H9 (cell line): Measurements from ENCODE around the gene GGT6. TPM values are rescaled to one million over a fixed set of nuclear protein-coding genes. Genes with fewer than 3 reads are reported as not detected.
A peak's percentile ranks its signal among the peaks of the same experiment; 100 is the strongest.

Experiments
- DNase-seq: peaks from one replicate; pipeline ENCODE4 v3.0.0-alpha.2; 2017
- H2AFZ ChIP-seq: one replicate; pipeline ENCODE4 v1.6.1; 2013; ENCODE audit warnings: mild to moderate bottlenecking, low read length, control low read depth, moderate library complexity
- H2AK5ac ChIP-seq: 2 replicates; pipeline ENCODE4 v1.6.1; 2013; ENCODE audit warnings: low read length, control low read depth, mixed read lengths; ENCODE audit not compliant: insufficient read length
- H2BK120ac ChIP-seq: one replicate; pipeline ENCODE4 v1.6.1; 2013; ENCODE audit warnings: low read depth, mild to moderate bottlenecking, low read length, control low read depth, inconsistent platforms; ENCODE audit not compliant: poor library complexity, severe bottlenecking
- H2BK12ac ChIP-seq: 2 replicates; pipeline ENCODE4 v1.6.1; 2013; ENCODE audit warnings: low read length, control low read depth, mixed read lengths, low read depth; ENCODE audit not compliant: insufficient read length
- H2BK15ac ChIP-seq: 2 replicates; pipeline ENCODE4 v1.6.1; 2013; ENCODE audit warnings: low read depth, low read length, control low read depth
- H2BK20ac ChIP-seq: one replicate; pipeline ENCODE4 v1.6.1; 2013; ENCODE audit warnings: low read depth, mild to moderate bottlenecking, low read length, control low read depth, inconsistent platforms; ENCODE audit not compliant: poor library complexity, severe bottlenecking
- H2BK5ac ChIP-seq: 2 replicates; pipeline ENCODE4 v1.6.1; 2013; ENCODE audit warnings: low read length, control low read depth, mixed read lengths; ENCODE audit not compliant: insufficient read length
- H3K14ac ChIP-seq: 2 replicates; pipeline ENCODE4 v1.6.1; 2013; ENCODE audit warnings: low read length, control low read depth; ENCODE audit not compliant: insufficient read depth
- H3K18ac ChIP-seq: 2 replicates; pipeline ENCODE4 v1.6.1; 2013; ENCODE audit warnings: low read depth, mild to moderate bottlenecking, mixed read lengths, low read length, control low read depth; ENCODE audit not compliant: insufficient read length
- H3K23ac ChIP-seq: 2 replicates; pipeline ENCODE4 v1.6.1; 2013; ENCODE audit warnings: low read length, control low read depth, mixed read lengths, low read depth; ENCODE audit not compliant: insufficient read length
- H3K23me2 ChIP-seq: 2 replicates; pipeline ENCODE4 v1.6.1; 2013; ENCODE audit warnings: low read depth, mild to moderate bottlenecking, mixed read lengths, low read length, control low read depth; ENCODE audit not compliant: insufficient read length, poor library complexity, severe bottlenecking
- H3K27ac ChIP-seq: 2 replicates; pipeline ENCODE4 v1.5.1; 2013; ENCODE audit warnings: low read length, control low read depth, mixed read lengths, low read depth; ENCODE audit not compliant: insufficient read length
- H3K27me3 ChIP-seq: 2 replicates; pipeline ENCODE4 v1.6.1; 2013; ENCODE audit warnings: low read length, control low read depth, inconsistent platforms; ENCODE audit not compliant: insufficient read depth
- H3K4ac ChIP-seq: 2 replicates; pipeline ENCODE4 v1.6.1; 2013; ENCODE audit warnings: low read depth, mild to moderate bottlenecking, control low read depth, inconsistent platforms, low read length, moderate library complexity
- H3K4me1 ChIP-seq: 2 replicates; pipeline ENCODE4 v1.6.1; 2013; ENCODE audit warnings: low read length, control low read depth, inconsistent platforms; ENCODE audit not compliant: insufficient read depth
- H3K4me2 ChIP-seq: 2 replicates; pipeline ENCODE4 v1.6.1; 2013; ENCODE audit warnings: low read length, control low read depth, mixed read lengths; ENCODE audit not compliant: insufficient read length, insufficient read depth
- H3K56ac ChIP-seq: 2 replicates; pipeline ENCODE4 v1.6.1; 2013; ENCODE audit warnings: low read depth, mild to moderate bottlenecking, mixed read lengths, low read length, control low read depth; ENCODE audit not compliant: insufficient read length
- H3K79me1 ChIP-seq: 2 replicates; pipeline ENCODE4 v1.6.1; 2013; ENCODE audit warnings: low read depth, mild to moderate bottlenecking, moderate library complexity, low read length, control low read depth, inconsistent platforms; ENCODE audit not compliant: insufficient read depth, poor library complexity, severe bottlenecking
- H3K79me2 ChIP-seq: 2 replicates; pipeline ENCODE4 v1.6.1; 2013; ENCODE audit warnings: low read length, control low read depth, inconsistent platforms; ENCODE audit not compliant: insufficient read depth
- H3K9ac ChIP-seq: 2 replicates; pipeline ENCODE4 v1.6.1; 2013; ENCODE audit warnings: low read length, control low read depth, mixed read lengths; ENCODE audit not compliant: insufficient read length; ENCODE audit errors: extremely low read depth
- H3K9me3 ChIP-seq: one replicate; pipeline ENCODE4 v1.6.1; 2013; ENCODE audit warnings: low read depth, low read length, inconsistent platforms; ENCODE audit not compliant: control insufficient read depth
- H3T11ph ChIP-seq: one replicate; pipeline ENCODE4 v1.6.1; 2013; ENCODE audit warnings: mild to moderate bottlenecking, low read length, control low read depth, inconsistent platforms
- H4K20me1 ChIP-seq: one replicate; pipeline ENCODE4 v1.6.1; 2013; ENCODE audit not compliant: control insufficient read depth, insufficient read length, insufficient read depth
- H4K5ac ChIP-seq: 2 replicates; pipeline ENCODE4 v1.6.1; 2013; ENCODE audit warnings: low read depth, mild to moderate bottlenecking, mixed read lengths, low read length, control low read depth; ENCODE audit not compliant: insufficient read length
- H4K8ac ChIP-seq: replicated peaks from 2 replicates; pipeline ENCODE4 v1.6.1; 2013; ENCODE audit warnings: low read length, control low read depth, mixed read lengths, low read depth; ENCODE audit not compliant: insufficient read length
- H4K91ac ChIP-seq: 2 replicates; pipeline ENCODE4 v1.6.1; 2013; ENCODE audit warnings: low read depth, mild to moderate bottlenecking, moderate library complexity, mixed read lengths, low read length, control low read depth; ENCODE audit not compliant: insufficient read length
- H3K27ac Mint-ChIP-seq, 3 experiments: 2 replicates in 2 of 3; 3 replicates in 1 of 3; pipeline ENCODE4 v1.8.0; 2020 to 2021; ENCODE audit warnings: mixed read lengths in 3 of 3, mild to moderate bottlenecking in 1 of 3, moderate library complexity in 1 of 3
- H3K27me3 Mint-ChIP-seq: 2 replicates; pipeline ENCODE4 v1.8.0; 2021; ENCODE audit warnings: low read depth, mild to moderate bottlenecking, moderate library complexity, mixed read lengths
- H3K36me3 Mint-ChIP-seq, 3 experiments: 2 replicates in 2 of 3; 3 replicates in 1 of 3; pipeline ENCODE4 v1.8.0; 2020 to 2021; ENCODE audit warnings: low read depth in 3 of 3, mixed read lengths in 3 of 3; ENCODE audit not compliant: insufficient read depth in 1 of 3
- H3K4me1 Mint-ChIP-seq, 2 experiments: 2 replicates each; pipeline ENCODE4 v1.8.0; 2020; ENCODE audit warnings: mixed read lengths in 2 of 2
- H3K4me3 Mint-ChIP-seq, 2 experiments: 2 replicates in 1 of 2; 3 replicates in 1 of 2; pipeline ENCODE4 v1.8.0; 2020 to 2021; ENCODE audit warnings: mild to moderate bottlenecking in 2 of 2, mixed read lengths in 2 of 2, moderate library complexity in 1 of 2
- H3K9me3 Mint-ChIP-seq, 2 experiments: 2 replicates in 1 of 2; 3 replicates in 1 of 2; pipeline ENCODE4 v1.8.0; 2020; ENCODE audit warnings: mild to moderate bottlenecking in 2 of 2, mixed read lengths in 2 of 2, moderate library complexity in 1 of 2
- CTCF ChIP-seq: fragments of 200-600 bp; sonication (generic); conservative IDR thresholded peaks from 3 replicates; pipeline ENCODE4 v1.8.0; 2021; ENCODE audit warnings: antibody characterized with exemption, mild to moderate bottlenecking
- WGBS: extraction: QIAGEN DNeasy Blood & Tissue Kit; methylation state at CpG from one replicate; pipeline ENCODE4 v1.1.7; 2013; ENCODE audit warnings: missing lambda C conversion rate, low lambda C conversion rate, mixed read lengths; ENCODE audit not compliant: insufficient read length; ENCODE audit errors: extremely low coverage; 5-methylcytosine and 5-hydroxymethylcytosine counted together
- total RNA-seq: library from RNA; stranded (reverse); gene quantifications from 2 replicates; pipeline ENCODE4 v1.2.1, GENCODE V29; 2021

The GGT6 gene
- total RNA-seq, 1 experiment from 2014 or later = 0.17 TPM

DNA sequence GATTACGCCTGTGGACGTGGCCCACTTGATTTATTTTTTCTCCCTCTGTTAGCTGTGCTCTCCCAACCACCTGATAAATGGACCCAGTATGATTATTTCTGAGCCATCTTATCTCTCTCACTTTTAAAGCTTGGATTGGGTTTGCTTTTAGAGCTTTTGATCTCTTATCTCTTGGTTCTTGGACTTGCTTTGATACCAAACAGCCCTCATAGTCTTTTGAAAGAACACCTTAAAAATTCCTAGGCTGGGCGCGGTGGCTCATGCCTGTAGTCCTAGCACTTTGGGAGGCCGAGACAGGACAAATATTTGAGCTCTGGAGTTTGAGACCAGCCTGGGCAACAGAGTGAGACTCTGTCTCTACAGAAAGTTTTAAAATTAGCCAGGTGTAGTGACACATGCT, 49.8 kb upstream of the GGT6 start:
- Mint-ChIP-seq H3K4me1 (peaks cover 14 to 25% of the 10 kb centered on the region in 2 experiments), H3K27me3 (peaks cover 3% of the 10 kb centered on the region; the same call in 1 of the 2 replicates), H3K36me3 (no peaks in the 10 kb centered on the region), H3K27ac (peak overlapping the region in 2 of 3 experiments; percentile 14 to 78; a peak in 1 of 7 replicates), H3K9me3 (no peaks in the 10 kb centered on the region), H3K4me3 (no peak overlapping the region)
- no peak for TF ChIP-seq CTCF
- Histone ChIP-seq H3K56ac (no peak overlapping the region), H2BK15ac (no peak overlapping the region), H3K4me1 (no peaks in the 10 kb centered on the region), H4K91ac (no peak overlapping the region), H3K23ac (no peak overlapping the region), H2BK5ac (no peak overlapping the region), H3K27ac (no peak overlapping the region), H2BK120ac (no peak overlapping the region), H4K20me1 (no peaks in the 10 kb centered on the region), H3K14ac (no peak overlapping the region), H3K9ac (no peak overlapping the region), H3T11ph (no peak overlapping the region), H4K5ac (no peak overlapping the region), H3K23me2 (no peaks in the 10 kb centered on the region), H3K27me3 (no peaks in the 10 kb centered on the region), H2BK20ac (no peak overlapping the region), H3K4me2 (no peak overlapping the region), H3K79me2 (no peaks in the 10 kb centered on the region), H2AFZ (no peak overlapping the region), H3K18ac (no peak overlapping the region), H2BK12ac (no peak overlapping the region), H3K4ac (no peak overlapping the region), H4K8ac (no peak overlapping the region), H3K79me1 (no peaks in the 10 kb centered on the region), H2AK5ac (no peak overlapping the region), H3K9me3 (no peaks in the 10 kb centered on the region)
- WGBS = no CpG with 5 or more reads among the region's 5 CpGs
- DNase-seq = no peak
